Pons (tissue), 1 donor: Measurements from ENCODE around the gene TMA7B.
"Not testable (repeated sequence)": the region's sequence is repeated elsewhere in the genome, so short reads cannot be mapped to it uniquely, and the experiment has no call there.

ENCODE experiments used
- DNase-seq: peaks from one replicate; pipeline ENCODE4 v3.0.0-alpha.2; 2016; ENCODE audit warnings: low spot score

Gene TMA7B

GRCh38 chr22:39983346-39983745, 23.1 kb downstream of the TMA7B start:
- no peak for DNase-seq

- DNase-seq: no peak
Measured at GRCh38 chr22:39984006-39984405, 23.8 kb downstream of the TMA7B start.

- DNase-seq: no peak
Measured at GRCh38 chr22:39984746-39985145, 24.5 kb downstream of the TMA7B start.

- no peak for DNase-seq
Measured at GRCh38 chr22:39985383-39986035, 25.3 kb downstream of the TMA7B start.

- DNase-seq: no peak
Measured at GRCh38 chr22:39988386-39989114, 28.4 kb downstream of the TMA7B start.

- no peak for DNase-seq
Measured at GRCh38 chr22:39989633-39990032, 29.4 kb downstream of the TMA7B start.

- no peak for DNase-seq
Measured at GRCh38 chr22:39990686-39991085, 30.5 kb downstream of the TMA7B start.

- no peak for DNase-seq
Measured at GRCh38 chr22:39991159-39991860, 31.1 kb downstream of the TMA7B start.

- DNase-seq: no peak
Measured at GRCh38 chr22:39992088-39992826, 32.1 kb downstream of the TMA7B start.

GRCh38 chr22:39992894-39993293, 32.7 kb downstream of the TMA7B start:
- DNase-seq: not testable (repeated sequence)

- no peak for DNase-seq
Measured at GRCh38 chr22:39994041-39994565, 33.9 kb downstream of the TMA7B start.

GRCh38 chr22:39994566-39995392, 34.6 kb downstream of the TMA7B start, which contains the start of gene FAM83F:
TSS of gene FAM83F (plus strand) at chr22:39994954. CDS start at chr22:39995043, 89 bp downstream.
- DNase-seq: no peak

GRCh38 chr22:39995393-39996252, 35.4 kb downstream of the TMA7B start:
- DNase-seq: no peak

GRCh38 chr22:39996732-39997131, 36.5 kb downstream of the TMA7B start:
- DNase-seq: no peak

- no peak for DNase-seq
Measured at GRCh38 chr22:39997421-39997820, 37.2 kb downstream of the TMA7B start.

GRCh38 chr22:39997939-39998726, 37.9 kb downstream of the TMA7B start:
- no peak for DNase-seq

- DNase-seq: no peak
Measured at GRCh38 chr22:39999144-39999757, 39.1 kb downstream of the TMA7B start.

GRCh38 chr22:40000171-40000570, 40.0 kb downstream of the TMA7B start:
- DNase-seq: no peak

GRCh38 chr22:40001106-40001505, 40.9 kb downstream of the TMA7B start:
- DNase-seq: no peak
